Activated CD4-positive, alpha-beta memory T cell treated with anti-CD3 and anti-CD28 coated beads for 36 hours (primary cell): Measurements from ENCODE around the gene SDK1. TPM values are rescaled to one million over a fixed set of nuclear protein-coding genes. Genes with fewer than 3 reads are reported as not detected.

Experiments
- CTCF ChIA-PET: fragments of 350-600 bp; sonication (Branson Sonifier 250); formaldehyde crosslinking; loops from one replicate; lab custom pipeline; 2021; ENCODE audit warnings: antibody characterized with exemption, inconsistent platforms; lab: Charles Lee
- POLR2A ChIA-PET: fragments of 350-600 bp; sonication (Branson Sonifier 250); formaldehyde crosslinking; loops from one replicate; lab custom pipeline; 2021; ENCODE audit warnings: antibody characterized with exemption; lab: Charles Lee
- DNase-seq: peaks from one replicate; pipeline ENCODE4 v3.0.0-alpha.2; 2020
- H3K27ac Mint-ChIP-seq: one replicate; pipeline ENCODE4 v1.8.0; 2021; ENCODE audit warnings: mixed read lengths
- H3K27me3 Mint-ChIP-seq: one replicate; pipeline ENCODE4 v1.8.0; 2021; ENCODE audit warnings: mixed read lengths
- H3K36me3 Mint-ChIP-seq: one replicate; pipeline ENCODE4 v1.8.0; 2021; ENCODE audit warnings: mixed read lengths
- H3K4me1 Mint-ChIP-seq: one replicate; pipeline ENCODE4 v1.8.0; 2021; ENCODE audit warnings: low read depth, mixed read lengths
- H3K4me3 Mint-ChIP-seq: one replicate; pipeline ENCODE4 v1.8.0; 2021; ENCODE audit warnings: mild to moderate bottlenecking, mixed read lengths
- H3K9me3 Mint-ChIP-seq: one replicate; pipeline ENCODE4 v1.8.0; 2021; ENCODE audit warnings: mixed read lengths
- intact Hi-C: fragments of 100-400 bp; cut with micrococcal nuclease; formaldehyde crosslinking; loops from one replicate; pipeline ENCODE4 v1.15.1; 2023
- total RNA-seq, 2 experiments: library from RNA; stranded (reverse); gene quantifications; one replicate each; pipeline ENCODE4 v1.2.3, GENCODE V29; 2021

Gene SDK1
- total RNA-seq, 2 experiments from 2014 or later = 0.14 to 0.24 TPM

GRCh38 chr7:4067476-4067760 lies 766.4 kb downstream of the SDK1 start:
- H3K4me3 Mint-ChIP-seq = no peak overlapping the region
- H3K4me1 Mint-ChIP-seq = peaks cover 9% of the 10 kb centered on the region
- H3K9me3 Mint-ChIP-seq = no peaks in the 10 kb centered on the region
- H3K36me3 Mint-ChIP-seq = no peaks in the 10 kb centered on the region
- no peak overlapping the region for H3K27ac Mint-ChIP-seq
- no peak for DNase-seq
- ChIA-PET CTCF (no interaction called here), POLR2A (no interaction called here)
- H3K27me3 Mint-ChIP-seq = peaks cover 2% of the 10 kb centered on the region
- intact Hi-C loops = no loop called here

GRCh38 chr7:4067874-4068273 lies 766.8 kb downstream of the SDK1 start:
- no peaks in the 10 kb centered on the region for H3K36me3 Mint-ChIP-seq
- peaks cover 2% of the 10 kb centered on the region for H3K27me3 Mint-ChIP-seq
- H3K4me3 Mint-ChIP-seq = no peak overlapping the region
- H3K27ac Mint-ChIP-seq = no peak overlapping the region
- peaks cover 9% of the 10 kb centered on the region for H3K4me1 Mint-ChIP-seq
- ChIA-PET POLR2A (no interaction called here), CTCF (no interaction called here)
- intact Hi-C loops = no loop called here
- no peak for DNase-seq
- H3K9me3 Mint-ChIP-seq = no peaks in the 10 kb centered on the region

- intact Hi-C loops = no loop called here
- CTCF ChIA-PET = no interaction called here
- peaks cover 9% of the 10 kb centered on the region for H3K4me1 Mint-ChIP-seq
- no peak for DNase-seq
- no peaks in the 10 kb centered on the region for H3K9me3 Mint-ChIP-seq
- H3K4me3 Mint-ChIP-seq = no peak overlapping the region
- no peak overlapping the region for H3K27ac Mint-ChIP-seq
- no peaks in the 10 kb centered on the region for H3K36me3 Mint-ChIP-seq
- POLR2A ChIA-PET = no interaction called here
- peaks cover 2% of the 10 kb centered on the region for H3K27me3 Mint-ChIP-seq
Observed at GRCh38 chr7:4068286-4068685, 767.2 kb downstream of the SDK1 start.

- intact Hi-C loops = no loop called here
- CTCF ChIA-PET = no interaction called here
- H3K4me3 Mint-ChIP-seq = no peak overlapping the region
Observed at GRCh38 chr7:4069268-4070095, 768.4 kb downstream of the SDK1 start.

GRCh38 chr7:4070214-4070613 lies 769.2 kb downstream of the SDK1 start:
- ChIA-PET CTCF (no interaction called here), POLR2A (no interaction called here)
- Mint-ChIP-seq H3K4me3 (no peak overlapping the region), H3K27me3 (peaks cover 2% of the 10 kb centered on the region), H3K27ac (no peak overlapping the region), H3K4me1 (peaks cover 2% of the 10 kb centered on the region), H3K36me3 (no peaks in the 10 kb centered on the region), H3K9me3 (no peaks in the 10 kb centered on the region)
- DNase-seq = no peak
- intact Hi-C loops = no loop called here

More at GRCh38 chr7:4069268-4070095, 768.4 kb downstream of the SDK1 start:
- no peaks in the 10 kb centered on the region for H3K9me3 Mint-ChIP-seq
- H3K27me3 Mint-ChIP-seq = peaks cover 2% of the 10 kb centered on the region
- POLR2A ChIA-PET = no interaction called here
- no peak overlapping the region for H3K27ac Mint-ChIP-seq
- no peak for DNase-seq
- peaks cover 9% of the 10 kb centered on the region for H3K4me1 Mint-ChIP-seq
- H3K36me3 Mint-ChIP-seq = no peaks in the 10 kb centered on the region

- POLR2A ChIA-PET = no interaction called here
- intact Hi-C loops = no loop called here
- Mint-ChIP-seq H3K36me3 (no peaks in the 10 kb centered on the region), H3K27me3 (peaks cover 2% of the 10 kb centered on the region), H3K27ac (no peak overlapping the region), H3K4me1 (no peaks in the 10 kb centered on the region), H3K4me3 (no peak overlapping the region), H3K9me3 (no peaks in the 10 kb centered on the region)
- CTCF ChIA-PET = no interaction called here
- no peak for DNase-seq
Observed at GRCh38 chr7:4071370-4072058, 770.5 kb downstream of the SDK1 start.

- no peak overlapping the region for H3K27ac Mint-ChIP-seq
- no peak for DNase-seq
- H3K4me1 Mint-ChIP-seq = no peaks in the 10 kb centered on the region
- no peak overlapping the region for H3K4me3 Mint-ChIP-seq
- peaks cover 2% of the 10 kb centered on the region for H3K27me3 Mint-ChIP-seq
- intact Hi-C loops = no loop called here
- POLR2A ChIA-PET = no interaction called here
- CTCF ChIA-PET = no interaction called here
- no peaks in the 10 kb centered on the region for H3K36me3 Mint-ChIP-seq
- H3K9me3 Mint-ChIP-seq = no peaks in the 10 kb centered on the region
Observed at GRCh38 chr7:4072161-4072925, 771.3 kb downstream of the SDK1 start.

- intact Hi-C loops = no loop called here
- no peak overlapping the region for H3K27ac Mint-ChIP-seq
- no peaks in the 10 kb centered on the region for H3K4me1 Mint-ChIP-seq
- ChIA-PET POLR2A (no interaction called here), CTCF (no interaction called here)
- peaks cover 2% of the 10 kb centered on the region for H3K27me3 Mint-ChIP-seq
- no peaks in the 10 kb centered on the region for H3K9me3 Mint-ChIP-seq
- DNase-seq = no peak
- H3K4me3 Mint-ChIP-seq = no peak overlapping the region
- no peaks in the 10 kb centered on the region for H3K36me3 Mint-ChIP-seq
Observed at GRCh38 chr7:4073052-4073451, 772.0 kb downstream of the SDK1 start.

GRCh38 chr7:4073750-4074149 lies 772.7 kb downstream of the SDK1 start:
- POLR2A ChIA-PET = no interaction called here
- no peak for DNase-seq
- Mint-ChIP-seq H3K9me3 (no peaks in the 10 kb centered on the region), H3K27ac (no peak overlapping the region), H3K4me1 (no peaks in the 10 kb centered on the region), H3K27me3 (peaks cover 2% of the 10 kb centered on the region), H3K36me3 (no peaks in the 10 kb centered on the region), H3K4me3 (no peak overlapping the region)
- intact Hi-C loops = no loop called here
- CTCF ChIA-PET = no interaction called here

- Mint-ChIP-seq H3K27ac (no peak overlapping the region), H3K4me3 (no peak overlapping the region), H3K9me3 (no peaks in the 10 kb centered on the region), H3K4me1 (no peaks in the 10 kb centered on the region), H3K27me3 (peaks cover 2% of the 10 kb centered on the region), H3K36me3 (no peaks in the 10 kb centered on the region)
- CTCF ChIA-PET = no interaction called here
- intact Hi-C loops = no loop called here
- no peak for DNase-seq
- POLR2A ChIA-PET = no interaction called here
Observed at GRCh38 chr7:4074407-4074806, 773.4 kb downstream of the SDK1 start.

GRCh38 chr7:4074994-4075393 lies 773.9 kb downstream of the SDK1 start:
- Mint-ChIP-seq H3K27ac (no peak overlapping the region), H3K4me3 (no peak overlapping the region), H3K4me1 (no peaks in the 10 kb centered on the region), H3K27me3 (peaks cover 4% of the 10 kb centered on the region), H3K9me3 (no peaks in the 10 kb centered on the region), H3K36me3 (no peaks in the 10 kb centered on the region)
- POLR2A ChIA-PET = no interaction called here
- no peak for DNase-seq
- intact Hi-C loops = no loop called here
- CTCF ChIA-PET = no interaction called here

GRCh38 chr7:4076701-4077294 lies 775.7 kb downstream of the SDK1 start:
- H3K27ac Mint-ChIP-seq = no peak overlapping the region
- POLR2A ChIA-PET = no interaction called here
- intact Hi-C loops = no loop called here
- no peaks in the 10 kb centered on the region for H3K36me3 Mint-ChIP-seq
- no peaks in the 10 kb centered on the region for H3K9me3 Mint-ChIP-seq
- H3K27me3 Mint-ChIP-seq = peaks cover 2% of the 10 kb centered on the region
- no peak for DNase-seq
- no peaks in the 10 kb centered on the region for H3K4me1 Mint-ChIP-seq
- H3K4me3 Mint-ChIP-seq = no peak overlapping the region
- CTCF ChIA-PET = no interaction called here
